ENCODE data around the gene HOXD8.

The HOXD8 gene

DNA sequence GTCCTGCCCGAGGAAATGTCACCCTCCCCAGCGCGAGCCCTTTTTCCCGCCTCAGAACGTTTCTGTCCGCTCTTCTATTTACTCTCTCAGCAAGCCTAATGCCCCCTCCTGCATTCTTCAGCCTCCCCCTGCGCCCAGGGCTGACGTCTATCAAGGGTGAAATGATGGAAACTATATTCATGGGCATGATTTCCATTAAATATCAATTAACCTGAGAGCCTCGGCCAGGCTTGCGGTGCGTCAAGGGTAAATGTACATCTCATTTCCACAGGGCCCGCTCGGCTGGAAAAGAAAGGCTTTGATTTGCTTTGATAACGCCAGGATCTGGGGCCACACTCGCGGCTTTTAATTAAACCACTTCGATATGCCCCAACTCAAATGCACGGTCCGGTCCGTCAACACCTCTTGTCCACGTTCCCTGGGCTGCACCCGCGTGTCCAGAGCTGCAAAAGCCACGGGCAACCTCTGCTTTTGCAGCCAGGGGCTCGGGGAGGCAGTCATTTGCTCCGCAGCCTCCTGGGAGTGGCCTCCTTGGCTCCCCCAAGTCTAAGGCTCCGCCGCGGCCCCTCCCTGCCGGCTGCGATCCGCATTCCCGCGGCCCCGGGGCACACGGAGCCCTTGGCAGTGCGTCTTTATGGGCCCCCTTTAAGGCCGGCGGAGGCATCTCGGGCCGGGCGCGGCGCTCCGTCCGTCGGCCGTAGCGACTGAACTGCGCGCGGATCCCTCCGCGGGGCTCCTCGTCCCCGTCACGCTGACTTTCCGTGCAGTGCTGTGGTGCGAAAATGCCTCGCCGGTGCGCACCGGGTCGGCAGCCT, at the start of gene HOXD8:
TSS of gene HOXD8 (plus strand) at position 724 of the 815 bp plus-strand sequence. CDS start 662 bp downstream, outside the sequence.
- DNase-seq: no peak

- DNase-seq: peak in 1 of 56 donors; percentile 6
These were observed 49.5 kb upstream of the HOXD8 start for GRCh38 chr2:176079831-176080539.

DNA sequence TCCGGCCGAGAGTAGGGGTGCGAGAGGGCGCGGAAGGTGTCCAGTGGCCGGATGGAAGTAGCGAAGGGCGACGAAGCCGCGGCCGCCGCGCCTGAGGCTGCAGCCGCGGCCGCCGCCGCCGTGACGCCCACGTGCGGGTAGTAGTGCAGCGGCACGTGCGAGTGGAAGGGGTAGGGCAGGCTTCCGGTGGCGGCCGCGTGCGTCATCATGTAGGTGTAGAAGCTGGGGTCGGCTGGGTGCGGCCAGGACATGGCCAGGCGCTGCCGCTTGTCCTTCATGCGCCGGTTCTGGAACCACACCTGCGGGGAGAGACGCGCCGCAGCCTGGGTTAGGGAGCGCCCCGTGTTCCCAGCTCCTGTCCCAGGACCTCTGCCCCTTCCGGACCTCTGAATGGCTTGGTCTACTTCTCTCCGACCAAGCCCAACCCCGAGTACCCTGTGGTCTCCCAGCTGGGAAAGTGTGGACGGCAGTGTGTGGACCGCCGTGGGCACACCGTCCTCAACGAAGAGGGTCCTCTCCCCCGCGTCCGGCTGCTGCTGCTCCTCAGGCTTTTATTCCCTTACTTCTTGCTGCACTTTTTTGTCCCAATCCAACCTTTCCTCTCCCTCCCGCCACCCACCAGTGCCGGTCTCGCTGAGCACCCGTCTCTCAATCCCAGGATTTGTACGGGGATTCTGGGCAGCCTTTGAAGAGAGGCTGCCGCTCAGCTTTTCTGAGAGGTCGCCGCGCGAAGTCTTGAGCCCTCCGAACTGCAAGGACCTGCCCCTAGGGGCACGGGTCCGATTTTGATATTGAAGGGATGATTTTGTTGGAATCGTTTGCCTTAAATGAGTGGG, 48.7 kb upstream of the HOXD8 start:
- DNase-seq: no peak

DNA sequence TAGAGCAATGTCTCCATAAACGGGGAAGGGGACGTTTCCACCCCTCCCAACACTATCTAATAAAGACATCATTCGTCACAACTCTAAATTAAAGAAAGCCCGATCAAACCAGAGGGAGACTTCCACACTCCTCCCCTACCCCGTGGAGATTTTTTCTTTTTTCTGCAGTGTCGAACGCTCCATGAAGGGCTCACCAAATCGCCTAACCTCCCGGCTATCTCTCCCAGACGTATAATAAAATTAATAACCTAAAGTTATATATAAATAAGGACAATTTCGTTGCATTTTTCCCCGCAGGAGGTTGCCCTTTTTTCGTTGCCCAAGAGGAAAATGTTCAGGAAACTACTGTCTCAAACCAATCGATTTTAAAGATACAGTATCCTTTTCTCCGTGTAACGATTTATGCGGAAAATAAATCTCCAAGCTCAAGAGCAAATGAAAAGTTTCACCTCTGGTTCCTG, 48.1 kb upstream of the HOXD8 start:
- DNase-seq: no peak

DNA sequence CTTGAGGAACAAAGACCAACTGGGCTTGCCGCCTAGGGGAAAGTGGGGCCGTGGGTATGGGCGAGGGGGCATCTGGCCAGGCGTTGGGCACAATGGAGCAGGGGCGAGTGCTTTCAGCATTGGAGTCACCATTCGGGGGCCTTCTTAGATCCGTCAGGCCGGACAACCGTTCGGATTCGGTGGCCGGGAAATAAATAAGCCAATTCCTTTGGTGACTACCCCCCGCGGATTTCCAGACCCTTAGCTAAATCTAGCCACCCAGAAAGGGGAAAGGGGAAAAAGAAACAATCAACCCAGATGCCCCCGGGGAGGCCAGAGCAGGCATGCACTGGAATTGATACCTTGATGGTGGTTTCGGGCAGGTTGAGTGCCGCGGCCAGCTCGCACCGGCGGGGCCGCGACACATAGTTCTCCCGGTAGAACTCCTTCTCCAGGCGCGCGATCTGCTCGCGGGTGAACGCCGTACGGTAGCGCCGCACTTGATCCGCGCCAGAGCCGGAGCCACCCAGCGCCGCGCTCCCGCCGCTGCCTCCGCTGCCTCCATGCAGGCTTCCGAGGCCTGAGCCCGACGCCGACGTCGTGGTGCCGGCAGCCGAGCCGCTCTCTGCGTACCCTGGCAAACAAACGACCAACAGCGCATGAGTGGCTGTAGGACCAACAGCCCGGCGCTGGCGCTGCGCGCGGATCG, 47.5 kb upstream of the HOXD8 start:
- no peak for DNase-seq

DNA sequence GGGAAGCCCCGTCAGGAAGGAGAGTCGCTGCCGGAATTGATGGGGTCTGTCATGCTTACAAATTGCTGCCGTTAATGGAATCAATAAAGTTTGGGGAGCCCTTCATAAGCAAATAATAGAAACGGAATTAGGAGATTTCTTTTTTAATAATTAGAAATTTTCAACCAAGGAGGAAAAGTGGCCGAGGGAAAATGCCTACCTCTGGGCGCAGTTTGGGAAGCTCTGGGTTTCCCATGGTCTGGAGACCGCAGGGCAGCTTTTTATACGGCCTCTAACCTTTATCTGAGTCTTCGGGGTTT, 47.0 kb upstream of the HOXD8 start:
- no peak for DNase-seq

DNA sequence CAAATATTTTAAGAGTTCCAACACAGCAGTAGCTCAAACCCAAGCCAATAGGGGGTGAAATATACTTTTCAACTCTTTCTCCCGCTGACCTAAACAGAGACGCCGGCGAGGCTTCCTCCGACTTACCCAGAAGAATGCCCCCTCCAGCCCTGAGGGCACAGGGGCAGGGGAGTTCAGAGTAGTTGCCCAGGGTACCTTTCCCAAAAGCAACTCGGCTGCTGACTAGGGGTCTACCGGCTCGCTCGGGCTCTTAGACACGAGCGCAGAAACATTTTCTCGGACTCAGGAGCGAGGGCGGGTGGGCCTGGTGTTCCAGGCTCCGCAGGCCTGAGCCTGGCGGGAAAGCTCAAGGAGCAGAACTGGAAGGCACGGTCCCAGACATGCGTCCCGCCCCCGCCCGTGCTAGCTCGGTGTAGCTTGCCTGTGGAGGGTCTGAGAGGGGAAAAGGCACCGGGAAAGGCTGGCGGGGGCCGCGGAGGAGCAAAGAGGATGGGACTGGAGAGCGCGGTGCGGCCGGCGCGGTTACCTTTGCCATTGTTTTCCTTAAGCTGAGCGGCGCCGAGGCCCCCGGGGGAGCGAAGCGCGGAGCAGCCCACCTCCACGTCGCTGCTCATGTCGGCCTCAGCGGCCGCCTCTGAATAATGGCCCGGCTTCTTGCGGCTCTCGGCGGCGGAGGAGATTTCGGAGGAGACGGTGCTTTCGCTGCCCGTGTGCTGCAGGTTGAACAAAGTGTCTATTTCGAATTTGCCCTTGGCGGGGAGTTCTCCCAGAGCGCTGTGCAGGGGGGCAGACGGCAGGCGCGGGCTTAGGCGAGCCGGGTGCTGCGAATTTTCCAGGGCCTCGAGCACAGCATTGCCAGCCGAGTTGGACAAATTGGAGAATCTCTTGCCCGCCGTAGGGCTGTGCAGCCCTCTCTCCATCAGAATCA, 46.4 kb upstream of the HOXD8 start:
- DNase-seq: no peak

GRCh38 chr2:176083796-176084261, 45.7 kb upstream of the HOXD8 start, which contains the start of gene EVX2:
TSS of gene EVX2 (minus strand) at chr2:176083962. CDS start at chr2:176083776, 186 bp downstream.
- DNase-seq: no peak

DNA sequence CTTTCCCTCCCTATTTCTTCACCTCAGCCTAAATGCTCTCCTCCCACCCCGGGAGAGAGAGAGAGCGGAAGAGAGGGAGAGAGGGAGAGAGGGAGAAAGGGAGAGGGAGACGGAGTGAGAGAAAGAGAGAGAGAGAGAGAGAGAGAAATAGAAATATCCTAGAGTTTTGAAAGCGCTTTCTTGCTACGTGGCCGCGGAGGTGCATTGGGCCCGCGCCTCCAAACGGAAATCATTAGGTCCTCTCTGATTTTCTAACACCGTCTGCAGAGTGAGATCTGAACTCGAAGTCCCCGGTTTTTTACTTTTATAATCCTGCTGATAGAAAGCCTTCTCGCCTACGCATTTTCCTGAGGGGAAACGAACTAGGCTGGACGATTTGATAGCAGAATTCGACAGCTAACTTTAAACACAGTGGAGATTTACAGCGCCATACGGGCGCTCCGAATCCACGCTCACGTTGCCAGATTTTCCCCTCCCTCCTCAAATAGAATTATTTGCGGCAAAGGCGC, 44.8 kb upstream of the HOXD8 start:
- no peak for DNase-seq

- no peak for DNase-seq
These were observed 44.3 kb upstream of the HOXD8 start for GRCh38 chr2:176085120-176085788.

DNA sequence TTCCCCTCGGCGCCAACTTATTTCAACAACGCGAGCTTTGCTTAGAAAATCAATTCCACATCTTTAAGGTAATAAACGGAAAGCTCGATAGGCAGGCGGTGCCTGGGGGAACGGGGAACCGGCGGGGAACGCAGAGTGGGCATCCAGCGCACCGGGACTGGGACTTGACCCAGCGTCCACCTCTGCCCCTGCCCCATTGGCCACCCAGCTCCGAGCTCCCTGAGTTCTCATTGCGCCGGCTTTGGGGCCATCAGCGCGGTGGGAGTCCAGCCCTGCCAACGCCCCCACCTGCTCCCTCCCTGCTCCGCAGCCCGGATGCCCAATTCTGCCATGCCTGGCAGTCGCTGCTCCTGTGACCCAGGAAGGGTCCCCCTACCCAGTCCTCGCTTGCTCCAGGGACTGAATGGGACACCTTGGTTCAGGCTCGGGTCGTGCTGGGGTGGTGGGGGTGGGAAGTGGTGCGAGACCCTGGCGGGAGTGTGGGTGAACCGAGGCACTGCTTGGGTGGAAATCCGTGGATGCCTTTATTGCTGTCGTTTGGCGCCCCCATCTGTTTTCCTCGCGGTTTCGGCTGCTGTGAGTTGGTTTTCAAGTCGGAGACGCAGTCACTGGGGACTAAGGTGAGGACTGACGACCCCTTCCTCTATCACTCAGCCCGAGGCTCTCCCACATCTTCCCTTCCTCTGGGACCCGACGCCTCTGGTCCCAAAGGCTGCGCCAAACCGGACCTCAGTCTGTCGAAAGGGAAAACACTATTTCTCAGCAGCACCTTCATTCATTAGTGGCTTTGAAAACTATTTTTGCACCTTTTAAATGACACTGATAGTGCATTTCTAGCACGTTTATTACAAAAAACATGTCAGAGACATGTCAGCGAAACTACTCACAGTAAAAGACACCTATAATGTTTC, 43.4 kb upstream of the HOXD8 start:
- DNase-seq: peak in 40 of 56 donors; percentile 4 to 76 (median 28)

DNA sequence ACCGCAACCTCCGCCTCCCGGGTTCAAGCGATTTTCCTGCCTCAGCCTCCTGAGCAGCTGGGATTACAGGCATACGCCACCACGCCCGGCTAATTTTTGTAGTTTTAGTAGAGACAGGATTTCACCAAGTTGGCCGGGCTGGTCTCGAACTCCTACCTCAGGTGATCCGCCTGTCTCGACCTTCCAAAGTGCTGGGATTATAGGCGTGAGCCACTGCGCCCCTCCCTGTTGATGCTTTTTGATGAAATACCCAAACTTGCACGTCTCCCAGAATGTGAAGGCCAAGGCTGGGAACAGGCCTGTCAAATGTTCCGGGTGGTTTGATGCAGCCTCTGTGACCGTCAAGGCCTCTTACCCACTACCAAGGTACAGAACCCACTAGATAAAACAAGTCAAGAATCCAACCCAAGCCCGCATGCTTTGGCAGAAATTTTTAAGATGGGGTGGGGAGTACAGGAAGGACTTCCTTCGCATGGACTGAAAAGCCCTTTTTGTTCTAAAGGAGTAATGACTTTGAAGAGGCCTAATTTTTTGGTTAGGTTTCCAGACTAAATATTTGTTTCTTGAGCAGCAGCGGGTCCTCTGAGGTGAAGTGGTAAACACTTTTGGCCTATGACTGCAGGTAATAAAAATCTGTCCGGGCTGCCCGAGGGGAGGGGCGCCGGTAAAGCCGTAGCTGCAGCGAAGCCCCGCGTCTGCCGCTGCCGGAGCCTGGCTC, 42.0 kb upstream of the HOXD8 start:
- DNase-seq: no peak

DNA sequence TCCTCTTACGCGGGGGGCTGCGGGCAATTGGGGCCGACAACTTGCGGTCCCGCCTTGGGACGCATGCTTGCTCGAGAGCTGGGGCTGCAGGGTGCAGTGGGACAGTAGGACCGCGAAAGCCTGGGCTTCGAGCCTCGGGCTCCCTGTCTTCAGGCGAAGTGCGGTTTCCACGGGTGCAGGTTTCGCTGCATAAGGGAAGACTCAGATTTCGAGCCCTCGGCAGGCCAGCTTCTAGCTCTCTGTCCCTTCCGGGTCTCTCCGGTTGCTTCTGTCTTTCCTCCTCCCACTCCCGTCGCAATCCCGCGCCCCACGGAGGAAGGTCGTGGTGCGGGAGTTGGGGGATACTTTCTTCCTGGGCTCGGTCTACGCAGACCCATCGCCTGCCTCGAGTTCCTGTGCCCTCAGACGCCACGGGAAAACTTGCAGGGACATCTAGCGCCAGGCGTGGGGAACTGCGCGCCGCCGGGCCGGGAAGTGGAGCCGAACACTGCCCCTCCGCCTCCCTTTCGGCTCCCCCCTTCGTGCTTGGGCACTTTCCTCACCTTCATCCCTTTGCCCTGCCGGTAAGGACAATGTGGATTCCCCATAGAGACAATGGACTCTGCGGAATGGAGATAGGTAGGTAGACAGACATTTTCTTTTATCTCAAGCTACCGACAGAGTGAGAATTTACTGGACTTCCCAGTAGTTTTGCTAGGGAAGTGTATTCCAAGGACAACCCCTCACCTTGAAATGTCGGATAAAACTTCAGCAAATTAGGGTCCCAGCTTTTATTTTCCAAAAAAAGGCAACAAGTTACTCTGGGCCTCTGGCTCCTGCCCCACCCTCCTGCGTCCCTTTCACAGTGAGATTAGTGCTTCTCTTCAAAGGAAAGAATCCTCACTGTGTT, 41.2 kb upstream of the HOXD8 start:
- DNase-seq: peak in 28 of 56 donors; percentile 2 to 49 (median 10)

- DNase-seq: no peak
These were observed 40.3 kb upstream of the HOXD8 start for GRCh38 chr2:176088937-176089842.

DNA sequence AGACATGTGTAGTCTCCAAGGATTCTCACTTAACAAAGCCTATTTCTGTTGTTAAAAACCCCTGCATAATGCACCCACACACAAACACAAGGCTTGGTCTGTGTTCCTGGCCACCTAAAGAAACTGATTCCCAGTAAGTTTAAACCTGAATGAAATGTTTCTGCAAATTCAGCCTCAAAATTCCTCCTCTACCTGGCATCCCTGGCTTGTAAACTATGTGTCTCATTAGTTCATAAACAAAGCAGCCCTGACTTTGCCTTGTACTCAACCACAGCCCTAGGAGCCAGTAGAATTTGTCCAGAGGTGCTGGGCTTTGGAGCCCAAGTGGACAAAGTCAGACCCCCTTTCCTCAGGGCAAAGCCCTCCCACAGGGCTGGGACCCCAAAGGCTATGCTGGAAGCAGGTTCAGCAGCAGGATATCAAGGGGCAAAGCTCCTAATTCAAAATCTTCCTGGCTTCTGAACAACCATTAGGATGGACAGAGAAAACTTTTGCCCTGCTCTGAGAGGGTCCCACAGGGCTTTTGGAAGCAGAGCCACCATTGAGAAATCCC, 39.6 kb upstream of the HOXD8 start:
- no peak for DNase-seq

All from nucleus accumbens (tissue), 56 donors.